DND-41 (cell line): ENCODE measurements around the gene PMP22.

ENCODE experiments used
- EZH2 ChIP-seq: IDR thresholded peaks from 3 replicates; pipeline ENCODE4 v1.6.1; 2012; ENCODE audit warnings: borderline replicate concordance, low read depth, mild to moderate bottlenecking, moderate library complexity, low read length, inconsistent platforms; ENCODE audit not compliant: severe bottlenecking
- TF ChIP-seq, protein P1 (sequence below): IDR thresholded peaks from 2 replicates; pipeline ENCODE4 v1.5.1; 2012; ENCODE audit warnings: borderline replicate concordance, low read length, moderate library complexity, mild to moderate bottlenecking; ENCODE audit not compliant: poor library complexity, severe bottlenecking; ENCODE audit errors: extremely low read depth

DNA sequence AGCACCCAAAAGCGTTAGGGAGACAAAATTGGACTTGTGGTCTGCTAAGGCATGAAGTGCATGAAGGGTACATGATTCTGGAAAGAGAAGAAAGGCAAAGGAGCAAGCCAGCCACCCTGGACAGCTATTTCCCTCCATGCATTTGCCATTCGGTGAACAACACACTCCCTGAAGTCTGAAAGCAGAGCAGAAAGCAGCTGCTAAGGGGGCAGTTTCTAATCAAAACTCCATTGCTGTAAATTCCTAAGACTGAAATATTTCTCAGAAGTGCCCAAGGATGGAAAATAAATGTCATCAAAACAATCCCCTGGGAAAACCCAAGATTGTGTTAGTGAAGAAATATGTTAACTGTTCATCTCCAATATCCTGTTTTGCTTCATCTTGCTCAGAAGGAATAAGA lies 44.3 kb downstream of the PMP22 start:
- TF ChIP-seq, protein P1, sequence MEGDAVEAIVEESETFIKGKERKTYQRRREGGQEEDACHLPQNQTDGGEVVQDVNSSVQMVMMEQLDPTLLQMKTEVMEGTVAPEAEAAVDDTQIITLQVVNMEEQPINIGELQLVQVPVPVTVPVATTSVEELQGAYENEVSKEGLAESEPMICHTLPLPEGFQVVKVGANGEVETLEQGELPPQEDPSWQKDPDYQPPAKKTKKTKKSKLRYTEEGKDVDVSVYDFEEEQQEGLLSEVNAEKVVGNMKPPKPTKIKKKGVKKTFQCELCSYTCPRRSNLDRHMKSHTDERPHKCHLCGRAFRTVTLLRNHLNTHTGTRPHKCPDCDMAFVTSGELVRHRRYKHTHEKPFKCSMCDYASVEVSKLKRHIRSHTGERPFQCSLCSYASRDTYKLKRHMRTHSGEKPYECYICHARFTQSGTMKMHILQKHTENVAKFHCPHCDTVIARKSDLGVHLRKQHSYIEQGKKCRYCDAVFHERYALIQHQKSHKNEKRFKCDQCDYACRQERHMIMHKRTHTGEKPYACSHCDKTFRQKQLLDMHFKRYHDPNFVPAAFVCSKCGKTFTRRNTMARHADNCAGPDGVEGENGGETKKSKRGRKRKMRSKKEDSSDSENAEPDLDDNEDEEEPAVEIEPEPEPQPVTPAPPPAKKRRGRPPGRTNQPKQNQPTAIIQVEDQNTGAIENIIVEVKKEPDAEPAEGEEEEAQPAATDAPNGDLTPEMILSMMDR, result no peak
- TF ChIP-seq EZH2, result no peak
